Right renal pelvis (tissue), 4 donors: ENCODE data around the gene GOLGA8K. TPM values are rescaled to one million over a fixed set of nuclear protein-coding genes. Genes with fewer than 3 reads are reported as not detected.
"Not testable (repeated sequence)": the region's sequence is repeated elsewhere in the genome, so short reads cannot be mapped to it uniquely, and the experiment has no call there.

Experiments used
- DNase-seq, 4 donors: peaks; one replicate each; pipeline ENCODE4 v3.0.0-alpha.2; 2013; ENCODE audit warnings: low read depth in 4 of 4, low spot score in 3 of 4, missing footprints in 1 of 4
- polyA plus RNA-seq, 4 donors: library from polyadenylated mRNA; unstranded; fragments of 120-200 nt; gene quantifications; one replicate each; pipeline ENCODE4 v1.2.1, GENCODE V29; 2013; ENCODE audit not compliant: insufficient read length in 4 of 4

GOLGA8K gene
- polyA plus RNA-seq, 4 donors, result 0.85 to 2.3 (median 1.4) TPM

DNA sequence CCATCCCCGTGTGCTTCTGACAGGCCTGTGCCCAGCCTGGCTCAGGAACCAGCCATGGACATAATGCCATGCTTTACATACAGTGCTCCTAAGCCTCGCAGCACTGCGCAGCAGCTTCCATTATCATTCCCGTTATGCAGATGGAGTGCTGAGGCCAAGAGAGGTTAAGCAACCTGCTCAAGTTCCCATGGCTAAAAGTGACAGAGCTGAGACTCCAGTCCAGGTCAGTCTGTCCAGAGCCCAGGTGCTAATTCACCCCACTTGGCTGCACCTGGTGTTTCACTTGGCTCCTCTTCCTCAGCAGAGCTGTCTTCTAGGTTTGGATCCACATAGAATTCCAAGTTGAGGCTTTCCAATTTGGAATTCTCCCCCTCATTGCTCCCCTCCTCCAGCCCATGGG lies 41.4 kb downstream of the GOLGA8K start:
- DNase-seq, result not testable (repeated sequence)

DNA sequence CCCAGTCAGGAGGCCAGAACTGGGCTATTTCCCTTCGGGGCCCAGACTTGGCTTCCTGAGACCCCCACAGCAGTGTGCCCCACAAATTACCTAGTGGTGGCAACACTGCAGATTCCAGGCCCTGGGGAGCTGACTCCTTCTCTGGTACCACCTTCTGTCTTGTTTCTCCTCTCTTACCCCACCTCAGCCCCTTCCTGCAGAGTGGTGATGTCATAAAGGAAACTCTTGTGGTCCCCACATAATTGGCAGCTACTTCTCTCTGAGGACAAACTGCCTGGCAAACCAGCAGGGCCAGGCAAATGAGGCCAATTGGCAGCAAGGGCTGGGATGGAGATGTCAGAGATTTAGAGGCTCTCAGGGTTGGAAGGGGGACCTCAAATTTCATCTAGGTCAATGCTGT lies 44.6 kb downstream of the GOLGA8K start:
- not testable (repeated sequence) for DNase-seq

- not testable (repeated sequence) for DNase-seq
These were observed 46.2 kb downstream of the GOLGA8K start for GRCh38 chr15:32356909-32357308.

DNA sequence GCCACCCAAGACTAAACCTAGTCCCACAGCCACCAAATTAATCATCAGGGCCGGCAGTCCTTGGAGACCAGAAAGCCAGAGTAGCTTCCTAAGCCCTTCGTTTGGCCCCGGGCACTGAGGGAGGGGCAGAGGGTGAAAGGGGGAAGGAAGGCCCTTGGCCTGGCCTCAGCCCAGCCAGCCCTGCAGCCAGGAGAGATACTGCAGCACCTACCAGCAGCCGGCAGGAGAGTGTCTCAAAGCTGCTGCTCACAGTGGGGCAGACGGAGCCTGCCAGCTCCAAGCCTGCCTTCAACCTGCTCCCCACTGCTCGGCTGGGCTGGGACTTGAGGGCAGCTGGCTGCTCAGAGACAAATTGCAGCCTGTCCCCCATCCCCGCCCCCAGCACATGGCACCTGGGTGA lies 50.3 kb downstream of the GOLGA8K start:
- not testable (repeated sequence) for DNase-seq

DNA sequence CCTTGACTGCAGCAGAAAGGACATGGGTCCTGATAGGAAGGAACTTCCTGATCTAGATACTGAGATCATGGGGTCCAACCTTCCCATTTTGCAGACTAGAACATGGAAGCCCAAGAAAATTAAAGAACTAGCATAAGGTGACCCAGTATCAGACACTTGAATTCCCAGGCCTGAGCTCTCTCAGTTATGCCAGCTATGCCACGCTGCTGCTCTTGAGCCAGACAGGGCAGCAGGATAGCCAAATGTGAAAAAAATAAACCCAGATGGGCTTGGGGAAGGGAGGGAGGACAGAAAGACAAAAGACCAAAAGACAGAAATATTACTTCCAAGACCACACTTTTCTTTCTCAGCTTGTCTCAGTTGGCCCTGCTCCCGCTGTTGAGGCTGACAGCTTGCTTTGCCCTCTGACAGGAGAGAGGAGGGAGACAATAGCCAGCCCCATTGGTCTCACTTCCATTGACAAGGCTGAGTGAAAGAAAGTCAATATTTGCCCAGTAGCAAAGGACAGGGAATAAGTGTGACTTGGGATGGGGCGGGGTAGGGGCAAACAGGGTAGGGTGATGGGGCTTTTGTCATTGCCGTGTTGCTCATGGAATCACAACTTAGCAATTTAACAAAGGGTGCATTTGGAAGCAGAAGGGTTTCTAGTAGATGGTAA lies 52.4 kb downstream of the GOLGA8K start:
- DNase-seq, result not testable (repeated sequence)

DNA sequence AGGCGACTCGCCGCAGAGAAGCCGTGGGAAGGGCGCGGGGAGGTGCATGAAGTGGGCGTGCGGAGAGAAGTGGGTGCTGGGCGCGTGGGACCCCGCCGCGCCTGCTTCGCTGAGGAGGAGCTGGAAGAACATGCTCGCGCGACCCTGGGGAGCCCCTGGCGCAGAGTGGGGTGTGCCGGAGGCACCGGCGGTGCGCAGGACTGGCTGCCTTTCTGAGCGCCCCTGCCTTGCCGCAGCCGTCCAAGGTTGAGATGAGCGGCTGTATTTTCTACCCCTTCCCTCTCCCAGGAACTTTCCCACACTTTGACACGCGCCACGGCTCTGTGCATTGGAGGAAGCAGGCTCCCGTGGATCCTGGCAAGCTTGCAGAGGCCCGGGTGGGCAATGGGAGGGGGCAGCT lies 56.1 kb downstream of the GOLGA8K start:
- not testable (repeated sequence) for DNase-seq

GRCh38 chr15:32345978-32346547 lies 57.0 kb downstream of the GOLGA8K start:
- not testable (repeated sequence) for DNase-seq

- DNase-seq, result not testable (repeated sequence)
These were observed 59.2 kb downstream of the GOLGA8K start for GRCh38 chr15:32343921-32344320.

Other genes with a start within 250 kb of the GOLGA8K start
- under 1 TPM in 2 of 4 donors, not detected in 2; 0.17 to 0.42 TPM for gene GOLGA8O, start 52.3 kb upstream of the GOLGA8K start, polyA plus RNA-seq
- gene GOLGA8N, start 190.2 kb upstream of the GOLGA8K start, polyA plus RNA-seq, result 10 to 100 TPM; 14.9 to 23.3 (median 17.5) TPM
- 10 to 100 TPM; 26.4 to 33.3 (median 33.0) TPM for gene ARHGAP11A, start 212.2 kb upstream of the GOLGA8K start, polyA plus RNA-seq
- gene SCG5, start 238.4 kb upstream of the GOLGA8K start, polyA plus RNA-seq, result 10 to 100 TPM; 16.3 to 23.5 (median 21.2) TPM